Measurements from ENCODE around the gene ZC3H13. TPM values are rescaled to one million over a fixed set of nuclear protein-coding genes. Genes with fewer than 3 reads are reported as not detected.

Gene ZC3H13
- total RNA-seq, 1 experiment from 2014 or later: 24.7 TPM

- no peaks in the 10 kb centered on the region for H3K9me2 ChIP-seq (replicated peaks; ENCODE audit: insufficient read depth, low read length)
- H3K27ac ChIP-seq (ENCODE audit: low read length): no peak overlapping the region
- no peak for DNase-seq
- no peaks in the 10 kb centered on the region for H3K9me3 ChIP-seq (ENCODE audit: low read length)
- H2AFZ ChIP-seq (ENCODE audit: low read length): no peak overlapping the region
- H3K4me3 ChIP-seq (ENCODE audit: low read length): no peak overlapping the region
- no peak overlapping the region for H3K9ac ChIP-seq (ENCODE audit: low read length)
- H3K27me3 ChIP-seq (ENCODE audit: low read length): no peaks in the 10 kb centered on the region
- H3K36me3 ChIP-seq (ENCODE audit: insufficient read depth, low read length): no peaks in the 10 kb centered on the region
- H4K20me1 ChIP-seq (ENCODE audit: insufficient read depth, low read depth, low read length): peaks cover 8% of the 10 kb centered on the region; the same call in 1 of the 2 replicates
- peaks cover 32% of the 10 kb centered on the region for H3K4me1 ChIP-seq (ENCODE audit: low read length)
- peaks cover 15% of the 10 kb centered on the region for H3K79me2 ChIP-seq (ENCODE audit: low read length)
- H3K4me2 ChIP-seq (ENCODE audit: low read depth, low read length, poor library complexity, severe bottlenecking): no peak overlapping the region
These were observed 4.9 kb upstream of the ZC3H13 start for GRCh38 chr13:46057256-46058015.

- Histone ChIP-seq H3K4me3 (ENCODE audit: low read length) (peak overlapping the region; percentile 86), H3K9ac (ENCODE audit: low read length) (peak overlapping the region; percentile 81), H3K27ac (ENCODE audit: low read length) (no peak overlapping the region), H3K9me3 (ENCODE audit: low read length) (no peaks in the 10 kb centered on the region), H3K36me3 (ENCODE audit: insufficient read depth, low read length) (no peaks in the 10 kb centered on the region), H3K4me2 (ENCODE audit: low read depth, low read length, poor library complexity, severe bottlenecking) (peak overlapping the region; percentile 86), H2AFZ (ENCODE audit: low read length) (peak overlapping the region; percentile 36), H3K27me3 (ENCODE audit: low read length) (no peaks in the 10 kb centered on the region), H3K4me1 (ENCODE audit: low read length) (peaks cover 51% of the 10 kb centered on the region), H4K20me1 (ENCODE audit: insufficient read depth, low read depth, low read length) (peaks cover 17% of the 10 kb centered on the region), H3K9me2 (replicated peaks; ENCODE audit: insufficient read depth, low read length) (no peaks in the 10 kb centered on the region), H3K79me2 (ENCODE audit: low read length) (peaks cover 55% of the 10 kb centered on the region)
- no peak for DNase-seq
These were observed 841 bp upstream of the ZC3H13 start for GRCh38 chr13:46053162-46054012.

GRCh38 chr13:46051968-46052318 is 603 bp downstream of the ZC3H13 start:
- Histone ChIP-seq H3K9me3 (ENCODE audit: low read length) (no peaks in the 10 kb centered on the region), H3K9ac (ENCODE audit: low read length) (peak overlapping the region; percentile 81), H3K27ac (ENCODE audit: low read length) (peak overlapping the region; percentile 71), H3K4me2 (ENCODE audit: low read depth, low read length, poor library complexity, severe bottlenecking) (peak overlapping the region; percentile 86), H3K9me2 (replicated peaks; ENCODE audit: insufficient read depth, low read length) (no peaks in the 10 kb centered on the region), H3K27me3 (ENCODE audit: low read length) (no peaks in the 10 kb centered on the region), H4K20me1 (ENCODE audit: insufficient read depth, low read depth, low read length) (peaks cover 10% of the 10 kb centered on the region), H3K79me2 (ENCODE audit: low read length) (peaks cover 69% of the 10 kb centered on the region), H2AFZ (ENCODE audit: low read length) (0 out of 2 replicates have a peak overlapping the region, but pooled peaks have one; percentile 8), H3K4me1 (ENCODE audit: low read length) (peaks cover 42% of the 10 kb centered on the region), H3K4me3 (ENCODE audit: low read length) (peak overlapping the region; percentile 86), H3K36me3 (ENCODE audit: insufficient read depth, low read length) (no peaks in the 10 kb centered on the region)
- DNase-seq: no peak

- DNase-seq: no peak
- peak overlapping the region; percentile 86 for H3K4me3 ChIP-seq (ENCODE audit: low read length)
- H3K4me1 ChIP-seq (ENCODE audit: low read length): peaks cover 34% of the 10 kb centered on the region
- no peaks in the 10 kb centered on the region for H3K9me3 ChIP-seq (ENCODE audit: low read length)
- peaks cover 10% of the 10 kb centered on the region for H4K20me1 ChIP-seq (ENCODE audit: insufficient read depth, low read depth, low read length)
- H3K27ac ChIP-seq (ENCODE audit: low read length): no peak overlapping the region
- H3K27me3 ChIP-seq (ENCODE audit: low read length): no peaks in the 10 kb centered on the region
- peaks cover 78% of the 10 kb centered on the region for H3K79me2 ChIP-seq (ENCODE audit: low read length)
- no peak overlapping the region for H2AFZ ChIP-seq (ENCODE audit: low read length)
- H3K36me3 ChIP-seq (ENCODE audit: insufficient read depth, low read length): no peaks in the 10 kb centered on the region
- H3K4me2 ChIP-seq (ENCODE audit: low read depth, low read length, poor library complexity, severe bottlenecking): peak overlapping the region; percentile 86
- no peaks in the 10 kb centered on the region for H3K9me2 ChIP-seq (replicated peaks; ENCODE audit: insufficient read depth, low read length)
- H3K9ac ChIP-seq (ENCODE audit: low read length): peak overlapping the region; percentile 81
These were observed 1.8 kb downstream of the ZC3H13 start for GRCh38 chr13:46050771-46051170.

- Histone ChIP-seq H3K79me2 (ENCODE audit: low read length) (peaks cover 96% of the 10 kb centered on the region), H3K9me2 (replicated peaks; ENCODE audit: insufficient read depth, low read length) (no peaks in the 10 kb centered on the region), H3K4me1 (ENCODE audit: low read length) (peaks cover 21% of the 10 kb centered on the region), H3K36me3 (ENCODE audit: insufficient read depth, low read length) (peaks cover 36% of the 10 kb centered on the region; the same call in 1 of the 2 replicates), H4K20me1 (ENCODE audit: insufficient read depth, low read depth, low read length) (no peaks in the 10 kb centered on the region), H2AFZ (ENCODE audit: low read length) (no peak overlapping the region), H3K9me3 (ENCODE audit: low read length) (no peaks in the 10 kb centered on the region), H3K4me3 (ENCODE audit: low read length) (no peak overlapping the region), H3K27me3 (ENCODE audit: low read length) (no peaks in the 10 kb centered on the region), H3K9ac (ENCODE audit: low read length) (no peak overlapping the region), H3K4me2 (ENCODE audit: low read depth, low read length, poor library complexity, severe bottlenecking) (no peak overlapping the region), H3K27ac (ENCODE audit: low read length) (no peak overlapping the region)
- no peak for DNase-seq
These were observed 7.1 kb downstream of the ZC3H13 start for GRCh38 chr13:46045424-46045823.

GRCh38 chr13:46043647-46044046 is 8.9 kb downstream of the ZC3H13 start:
- H3K9me3 ChIP-seq (ENCODE audit: low read length): no peaks in the 10 kb centered on the region
- H2AFZ ChIP-seq (ENCODE audit: low read length): no peak overlapping the region
- H3K36me3 ChIP-seq (ENCODE audit: insufficient read depth, low read length): peaks cover 50% of the 10 kb centered on the region; the same call in 1 of the 2 replicates
- H3K27ac ChIP-seq (ENCODE audit: low read length): no peak overlapping the region
- H3K4me2 ChIP-seq (ENCODE audit: low read depth, low read length, poor library complexity, severe bottlenecking): no peak overlapping the region
- H3K4me1 ChIP-seq (ENCODE audit: low read length): peaks cover 10% of the 10 kb centered on the region
- peaks cover 94% of the 10 kb centered on the region for H3K79me2 ChIP-seq (ENCODE audit: low read length)
- no peaks in the 10 kb centered on the region for H3K27me3 ChIP-seq (ENCODE audit: low read length)
- no peaks in the 10 kb centered on the region for H3K9me2 ChIP-seq (replicated peaks; ENCODE audit: insufficient read depth, low read length)
- H3K9ac ChIP-seq (ENCODE audit: low read length): no peak overlapping the region
- no peaks in the 10 kb centered on the region for H4K20me1 ChIP-seq (ENCODE audit: insufficient read depth, low read depth, low read length)
- DNase-seq: no peak
- no peak overlapping the region for H3K4me3 ChIP-seq (ENCODE audit: low read length)

GRCh38 chr13:46041419-46041839 is 11.1 kb downstream of the ZC3H13 start:
- no peaks in the 10 kb centered on the region for H3K9me3 ChIP-seq (ENCODE audit: low read length)
- H3K4me1 ChIP-seq (ENCODE audit: low read length): peaks cover 10% of the 10 kb centered on the region
- H3K79me2 ChIP-seq (ENCODE audit: low read length): peaks cover 91% of the 10 kb centered on the region
- H3K27ac ChIP-seq (ENCODE audit: low read length): no peak overlapping the region
- no peaks in the 10 kb centered on the region for H4K20me1 ChIP-seq (ENCODE audit: insufficient read depth, low read depth, low read length)
- H3K9ac ChIP-seq (ENCODE audit: low read length): no peak overlapping the region
- H3K36me3 ChIP-seq (ENCODE audit: insufficient read depth, low read length): peaks cover 62% of the 10 kb centered on the region
- no peak for DNase-seq
- H3K27me3 ChIP-seq (ENCODE audit: low read length): no peaks in the 10 kb centered on the region
- H2AFZ ChIP-seq (ENCODE audit: low read length): no peak overlapping the region
- no peaks in the 10 kb centered on the region for H3K9me2 ChIP-seq (replicated peaks; ENCODE audit: insufficient read depth, low read length)
- H3K4me3 ChIP-seq (ENCODE audit: low read length): no peak overlapping the region
- H3K4me2 ChIP-seq (ENCODE audit: low read depth, low read length, poor library complexity, severe bottlenecking): no peak overlapping the region

GRCh38 chr13:46040763-46041162 is 11.8 kb downstream of the ZC3H13 start:
- no peaks in the 10 kb centered on the region for H4K20me1 ChIP-seq (ENCODE audit: insufficient read depth, low read depth, low read length)
- H3K4me2 ChIP-seq (ENCODE audit: low read depth, low read length, poor library complexity, severe bottlenecking): no peak overlapping the region
- H3K36me3 ChIP-seq (ENCODE audit: insufficient read depth, low read length): peaks cover 69% of the 10 kb centered on the region
- no peak overlapping the region for H3K4me3 ChIP-seq (ENCODE audit: low read length)
- H3K9ac ChIP-seq (ENCODE audit: low read length): no peak overlapping the region
- no peaks in the 10 kb centered on the region for H3K27me3 ChIP-seq (ENCODE audit: low read length)
- H2AFZ ChIP-seq (ENCODE audit: low read length): no peak overlapping the region
- peaks cover 10% of the 10 kb centered on the region for H3K4me1 ChIP-seq (ENCODE audit: low read length)
- no peaks in the 10 kb centered on the region for H3K9me3 ChIP-seq (ENCODE audit: low read length)
- H3K9me2 ChIP-seq (replicated peaks; ENCODE audit: insufficient read depth, low read length): no peaks in the 10 kb centered on the region
- H3K79me2 ChIP-seq (ENCODE audit: low read length): peaks cover 93% of the 10 kb centered on the region
- no peak for DNase-seq
- H3K27ac ChIP-seq (ENCODE audit: low read length): no peak overlapping the region

Data from Karpas-422 (cell line).